Suprapubic skin (tissue), 4 donors: ENCODE measurements around the gene ZBTB20.

Source experiments
- EP300 ChIP-seq: sonication (generic); formaldehyde crosslinking; IDR thresholded peaks from one replicate; pipeline ENCODE4 v1.6.1; 2017; ENCODE audit warnings: antibody characterized with exemption
- POLR2A ChIP-seq, 2 donors: fragments of 450-650 bp; IDR thresholded peaks; one replicate each; pipeline ENCODE4 v1.6.1; 2017; ENCODE audit warnings: antibody characterized with exemption in 2 of 2, mild to moderate bottlenecking in 2 of 2, moderate library complexity in 2 of 2
- POLR2AphosphoS5 ChIP-seq, 3 donors: sonication (generic); formaldehyde crosslinking; IDR thresholded peaks; one replicate each; pipeline ENCODE4 v1.6.1; 2017; ENCODE audit warnings: antibody characterized with exemption in 3 of 3
- TF ChIP-seq, protein P1 (sequence below), 2 donors: fragments of 200-600 bp in 1 of 2; fragments of 450-650 bp in 1 of 2; sonication (generic) in 1 of 2; IDR thresholded peaks; one replicate each; pipeline ENCODE4 v1.5.1; 2016 to 2019; ENCODE audit warnings: antibody characterized with exemption in 2 of 2, mild to moderate bottlenecking in 1 of 2, moderate library complexity in 1 of 2

DNA sequence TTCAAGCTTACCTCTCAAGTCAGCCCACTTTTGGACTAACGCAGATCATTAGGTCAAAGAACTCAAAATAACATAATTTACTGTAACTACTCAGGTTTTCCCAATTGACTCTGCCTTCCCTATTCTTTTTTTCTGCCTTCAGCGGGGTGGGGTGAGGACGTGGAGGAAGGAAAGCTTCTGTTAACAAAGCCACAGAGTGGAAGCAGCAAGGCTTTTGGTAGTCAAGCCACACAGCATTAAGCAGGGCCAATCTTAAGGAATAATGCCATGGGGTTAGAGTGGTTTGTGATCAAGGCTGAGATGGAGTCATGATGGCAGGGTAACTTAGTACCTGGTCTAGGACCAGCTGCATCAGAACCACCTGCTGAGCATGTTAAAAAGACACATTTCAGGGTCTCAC, 575.7 kb downstream of the ZBTB20 start:
- TF ChIP-seq, protein P1, sequence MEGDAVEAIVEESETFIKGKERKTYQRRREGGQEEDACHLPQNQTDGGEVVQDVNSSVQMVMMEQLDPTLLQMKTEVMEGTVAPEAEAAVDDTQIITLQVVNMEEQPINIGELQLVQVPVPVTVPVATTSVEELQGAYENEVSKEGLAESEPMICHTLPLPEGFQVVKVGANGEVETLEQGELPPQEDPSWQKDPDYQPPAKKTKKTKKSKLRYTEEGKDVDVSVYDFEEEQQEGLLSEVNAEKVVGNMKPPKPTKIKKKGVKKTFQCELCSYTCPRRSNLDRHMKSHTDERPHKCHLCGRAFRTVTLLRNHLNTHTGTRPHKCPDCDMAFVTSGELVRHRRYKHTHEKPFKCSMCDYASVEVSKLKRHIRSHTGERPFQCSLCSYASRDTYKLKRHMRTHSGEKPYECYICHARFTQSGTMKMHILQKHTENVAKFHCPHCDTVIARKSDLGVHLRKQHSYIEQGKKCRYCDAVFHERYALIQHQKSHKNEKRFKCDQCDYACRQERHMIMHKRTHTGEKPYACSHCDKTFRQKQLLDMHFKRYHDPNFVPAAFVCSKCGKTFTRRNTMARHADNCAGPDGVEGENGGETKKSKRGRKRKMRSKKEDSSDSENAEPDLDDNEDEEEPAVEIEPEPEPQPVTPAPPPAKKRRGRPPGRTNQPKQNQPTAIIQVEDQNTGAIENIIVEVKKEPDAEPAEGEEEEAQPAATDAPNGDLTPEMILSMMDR (IDR thresholded peaks at IDR 0.05): no peak
- TF ChIP-seq POLR2AphosphoS5 (IDR thresholded peaks at IDR 0.05): no peak
- no peak for TF ChIP-seq POLR2A (IDR thresholded peaks at IDR 0.05)
- TF ChIP-seq EP300: no peak
